Inferior parietal cortex (tissue), 1 donor: ENCODE results near the gene KLKB1.

ENCODE experiments used
- DNase-seq: peaks from one replicate; pipeline ENCODE4 v3.0.0-alpha.2; 2016; ENCODE audit errors: extremely low spot score

KLKB1 gene

DNA sequence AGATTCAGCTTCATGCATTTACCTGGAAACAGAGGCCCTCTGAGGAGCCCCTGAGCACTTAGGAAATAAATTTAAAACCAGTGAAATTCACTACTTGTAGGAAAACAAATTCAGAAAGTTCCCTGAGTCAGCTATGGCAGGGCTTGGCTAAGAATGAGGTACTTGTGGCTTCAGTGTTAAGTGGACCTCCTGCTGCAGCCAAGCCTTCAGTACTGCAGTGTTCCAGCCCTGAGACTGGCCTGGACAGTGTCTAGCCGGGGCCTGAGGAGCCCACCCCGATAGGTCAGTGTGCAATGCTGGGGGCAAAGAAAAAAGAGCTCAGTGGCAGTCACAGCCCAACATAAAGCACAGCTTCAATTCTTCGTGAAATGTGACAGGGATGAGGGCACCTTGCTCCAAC lies 80.6 kb downstream of the KLKB1 start:
- no peak for DNase-seq
